ENCODE data around the gene TPM3. TPM values are rescaled to one million over a fixed set of nuclear protein-coding genes. Genes with fewer than 3 reads are reported as not detected.

The TPM3 gene
- total RNA-seq, 4 donors from 2014 or later, result 208 to 434 (median 324) TPM

DNA sequence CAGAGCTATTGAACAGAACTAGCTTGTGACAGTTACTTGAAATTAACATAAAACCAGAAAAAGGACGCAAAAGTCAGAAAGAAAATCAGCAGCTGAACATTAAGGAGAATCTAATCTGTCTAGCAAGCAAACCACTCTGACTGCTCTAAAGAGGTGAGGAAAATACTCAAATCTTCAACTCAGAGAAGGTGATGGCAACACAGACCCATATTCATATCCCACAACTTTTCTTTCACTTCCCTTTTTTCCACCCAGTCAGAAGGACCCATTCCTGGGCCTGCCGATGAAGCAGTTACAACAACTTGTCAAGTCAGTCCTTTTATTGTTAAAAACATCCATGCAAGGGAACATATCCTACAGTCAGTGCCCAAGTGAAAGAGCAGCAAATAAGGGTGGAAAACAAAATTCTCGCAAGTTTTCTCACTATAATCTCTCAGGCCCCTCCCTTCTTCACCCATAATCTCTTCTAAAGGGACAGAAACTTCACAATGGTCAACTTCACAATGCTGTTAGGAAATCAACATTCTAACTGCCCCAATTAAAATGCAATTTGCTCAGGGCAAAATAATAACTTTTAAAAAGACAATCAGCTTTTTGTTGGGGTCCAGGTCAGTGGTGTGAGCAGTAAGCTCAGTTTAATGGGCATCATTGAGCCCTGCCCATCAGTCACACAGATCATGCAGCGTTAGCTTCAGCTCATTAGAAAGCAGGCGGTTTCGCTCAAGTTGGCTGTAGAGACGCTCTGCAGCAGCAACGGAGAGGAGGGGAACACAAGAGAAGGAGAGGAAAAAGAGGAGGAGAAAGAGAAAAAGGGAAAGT is 33.4 kb downstream of the TPM3 start:
- 77 to 83% methylated on average over 8 of the region's 8 CpGs for WGBS, 2 donors (ENCODE audit: low coverage in 1 of 2)
- Histone ChIP-seq H3K4me3 (no peak overlapping the region), H3K4me1 (peaks cover 0 to 29% (median 0%) of the 10 kb centered on the region in 4 donors), H3K36me3 (peaks cover 0 to 45% (median 16%) of the 10 kb centered on the region in 4 donors), H3K27ac (peak overlapping the region in 2 of 4 donors; percentile 1 to 44), H3K27me3 (no peaks in the 10 kb centered on the region), H3K9me3 (no peaks in the 10 kb centered on the region)
- intact Hi-C loops (cut with DNase I; ENCODE audit: low total_unique reads), result no loop called here
- DNase-seq, result no peak
- in situ Hi-C loops (cut with MboI; ENCODE audit: low pct_ligation_motif_present in 1 of 4, low pct_unique_long_range_greater_than_20kb in 1 of 4, low sequenced_read_pairs in 3 of 4), result no loop called here
- TF ChIP-seq, protein P1, sequence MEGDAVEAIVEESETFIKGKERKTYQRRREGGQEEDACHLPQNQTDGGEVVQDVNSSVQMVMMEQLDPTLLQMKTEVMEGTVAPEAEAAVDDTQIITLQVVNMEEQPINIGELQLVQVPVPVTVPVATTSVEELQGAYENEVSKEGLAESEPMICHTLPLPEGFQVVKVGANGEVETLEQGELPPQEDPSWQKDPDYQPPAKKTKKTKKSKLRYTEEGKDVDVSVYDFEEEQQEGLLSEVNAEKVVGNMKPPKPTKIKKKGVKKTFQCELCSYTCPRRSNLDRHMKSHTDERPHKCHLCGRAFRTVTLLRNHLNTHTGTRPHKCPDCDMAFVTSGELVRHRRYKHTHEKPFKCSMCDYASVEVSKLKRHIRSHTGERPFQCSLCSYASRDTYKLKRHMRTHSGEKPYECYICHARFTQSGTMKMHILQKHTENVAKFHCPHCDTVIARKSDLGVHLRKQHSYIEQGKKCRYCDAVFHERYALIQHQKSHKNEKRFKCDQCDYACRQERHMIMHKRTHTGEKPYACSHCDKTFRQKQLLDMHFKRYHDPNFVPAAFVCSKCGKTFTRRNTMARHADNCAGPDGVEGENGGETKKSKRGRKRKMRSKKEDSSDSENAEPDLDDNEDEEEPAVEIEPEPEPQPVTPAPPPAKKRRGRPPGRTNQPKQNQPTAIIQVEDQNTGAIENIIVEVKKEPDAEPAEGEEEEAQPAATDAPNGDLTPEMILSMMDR (IDR thresholded peaks at IDR 0.05), result no peak
- TF ChIP-seq EP300 (IDR thresholded peaks at IDR 0.05; ENCODE audit: low read depth) (no peak), POLR2AphosphoS5 (IDR thresholded peaks at IDR 0.05) (no peak), POLR2A (IDR thresholded peaks at IDR 0.05) (no peak)

DNA sequence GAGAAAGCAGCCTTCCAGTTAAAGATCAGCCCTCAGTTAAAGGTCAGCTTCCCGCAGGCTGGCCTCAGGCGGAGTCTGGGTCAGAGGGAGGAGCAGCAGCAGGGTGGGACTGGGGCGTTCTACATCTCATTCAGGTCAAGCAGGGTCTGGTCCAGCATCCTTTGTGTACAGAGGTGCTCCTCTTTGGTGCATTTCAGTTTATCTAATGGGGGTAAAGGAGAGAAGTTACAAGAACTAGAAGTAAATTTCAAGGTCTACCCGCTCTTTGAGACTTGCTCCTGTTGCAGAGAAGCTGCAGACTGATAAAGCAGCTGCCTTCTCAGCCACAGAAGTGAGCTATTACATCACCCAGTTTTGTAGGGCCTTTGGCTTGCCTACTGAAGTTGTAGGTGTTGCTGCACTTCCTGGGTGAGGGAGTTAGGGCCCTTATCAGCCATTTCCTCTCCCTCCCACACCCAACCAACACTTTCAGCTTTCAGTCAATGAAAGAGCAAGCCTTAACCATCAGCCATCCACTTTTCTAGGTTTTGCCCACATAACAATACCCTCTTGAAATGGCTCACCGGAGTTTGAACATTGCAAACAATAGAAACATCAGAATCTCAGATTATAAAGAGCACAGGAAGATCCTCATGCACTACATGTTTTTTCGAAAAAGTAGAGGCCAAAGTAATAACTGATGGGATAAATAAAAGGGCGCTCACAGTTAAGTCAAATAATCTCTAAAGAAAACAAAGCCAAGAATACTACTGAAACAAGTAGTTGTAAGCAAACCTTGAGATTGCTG is 34.2 kb downstream of the TPM3 start:
- peaks cover 0 to 29% (median 0%) of the 10 kb centered on the region in 4 donors for H3K4me1 ChIP-seq
- H3K27me3 ChIP-seq, result no peaks in the 10 kb centered on the region
- no peak for TF ChIP-seq POLR2A (IDR thresholded peaks at IDR 0.05)
- no peak for TF ChIP-seq POLR2AphosphoS5 (IDR thresholded peaks at IDR 0.05)
- TF ChIP-seq, protein P1 (IDR thresholded peaks at IDR 0.05), result no peak
- no peak for TF ChIP-seq EP300 (IDR thresholded peaks at IDR 0.05; ENCODE audit: low read depth)
- DNase-seq, result no peak
- H3K9me3 ChIP-seq, result no peaks in the 10 kb centered on the region
- H3K36me3 ChIP-seq, result peaks cover 0 to 42% (median 16%) of the 10 kb centered on the region in 4 donors
- WGBS, 2 donors (ENCODE audit: low coverage in 1 of 2), result 63 to 70% methylated on average over 2 to 7 of the region's 7 CpGs
- H3K27ac ChIP-seq, result peak overlapping the region; percentile 7 to 44 (median 34)
- in situ Hi-C loops (cut with MboI; ENCODE audit: low pct_ligation_motif_present in 1 of 4, low pct_unique_long_range_greater_than_20kb in 1 of 4, low sequenced_read_pairs in 3 of 4) (no loop called here), intact Hi-C loops (cut with DNase I; ENCODE audit: low total_unique reads) (no loop called here)
- no peak overlapping the region for H3K4me3 ChIP-seq

DNA sequence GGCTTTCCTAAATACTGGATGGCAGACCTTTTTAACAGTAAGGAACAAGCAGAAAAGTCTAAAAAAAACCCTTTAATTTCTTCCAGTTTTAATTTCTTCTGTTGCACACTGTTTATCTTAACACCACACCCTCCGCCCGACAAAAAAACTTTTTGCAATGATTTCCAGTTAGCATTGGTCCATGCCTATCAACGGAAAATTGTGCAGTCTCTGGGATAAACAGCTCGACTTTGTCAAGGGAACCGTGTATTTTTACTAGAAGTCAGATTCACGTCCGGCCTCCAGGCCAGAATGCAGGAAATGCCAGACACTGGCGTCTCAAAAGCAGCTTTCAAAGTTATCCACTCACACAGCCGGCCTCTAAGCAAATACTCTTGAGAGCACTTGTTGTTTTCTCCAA is 36.6 kb downstream of the TPM3 start:
- in situ Hi-C loops (cut with MboI; ENCODE audit: low pct_ligation_motif_present in 1 of 4, low pct_unique_long_range_greater_than_20kb in 1 of 4, low sequenced_read_pairs in 3 of 4), result no loop called here
- intact Hi-C loops (cut with DNase I; ENCODE audit: low total_unique reads), result no loop called here
- TF ChIP-seq POLR2AphosphoS5 (IDR thresholded peaks at IDR 0.05) (peak in 2 of 3 donors; percentile 17 to 35), POLR2A (IDR thresholded peaks at IDR 0.05) (no peak), EP300 (IDR thresholded peaks at IDR 0.05; ENCODE audit: low read depth) (peak; percentile 62)
- TF ChIP-seq, protein P1 (IDR thresholded peaks at IDR 0.05), result no peak
- H3K36me3 ChIP-seq, result peaks cover 0 to 36% (median 13%) of the 10 kb centered on the region in 4 donors
- no peak overlapping the region for H3K4me3 ChIP-seq
- H3K9me3 ChIP-seq, result no peaks in the 10 kb centered on the region
- no peaks in the 10 kb centered on the region for H3K27me3 ChIP-seq
- DNase-seq, result no peak
- 51% methylated on average over 9 of the region's 9 CpGs; no CpG with 5 or more reads in 1 of the 2 donors for WGBS, 2 donors (ENCODE audit: low coverage in 1 of 2)
- H3K4me1 ChIP-seq, result peaks cover 0 to 29% (median 0%) of the 10 kb centered on the region in 4 donors
- peak overlapping the region; percentile 47 to 61 (median 57) for H3K27ac ChIP-seq

All from transverse colon (tissue), 4 donors.